GM12878 (cell line): ENCODE results near the gene HABP2. TPM values are rescaled to one million over a fixed set of nuclear protein-coding genes. Genes with fewer than 3 reads are reported as not detected.

ENCODE experiments used
- ATAC-seq: fragments of 200-7000 bp; cut with Tn5 transposase; 3 replicates; pipeline ENCODE4 v1.9.1; 2020; ENCODE audit warnings: mild to moderate bottlenecking, moderate library complexity
- BruUV-seq: library from RNA; stranded (reverse); fragments of 400-500 nt; replicated peaks from 2 replicates; lab custom pipeline; 2021; lab: Mats Ljungman, UMichigan
- CTCF ChIA-PET: fragments of 300-600 bp; sonication (Branson Sonifier 250); formaldehyde crosslinking; extraction: SDS; loops from one replicate; lab custom pipeline; 2021; ENCODE audit warnings: inconsistent platforms; lab: Yijun Ruan, JAX
- POLR2A ChIA-PET: fragments of 350-600 bp; formaldehyde crosslinking; extraction: SDS; loops from one replicate; lab custom pipeline; 2021; ENCODE audit warnings: inconsistent platforms; lab: Charles Lee
- RAD21 ChIA-PET: fragments of 300-600 bp; sonication (Branson Sonifier 250); formaldehyde crosslinking; loops from one replicate; lab custom pipeline; 2023; ENCODE audit warnings: antibody characterized with exemption; ENCODE audit not compliant: unreplicated experiment; lab: Charles Lee
- SMC1A ChIA-PET: fragments of 300-600 bp; sonication (Branson Sonifier 250); formaldehyde crosslinking; loops from one replicate; lab custom pipeline; 2023; ENCODE audit not compliant: unreplicated experiment, uncharacterized antibody; lab: Charles Lee
- DNase-seq: peaks from one replicate; pipeline ENCODE4 v3.0.0-alpha.2; 2011; ENCODE audit warnings: low read depth, low spot score
- FAIRE-seq: peaks from 3 replicates; lab custom pipeline; 2011; peaks lifted over from hg19 to GRCh38; lab: Jason Lieb, UNC
- H2AFZ ChIP-seq: 2 replicates; pipeline ENCODE4 v1.6.0; 2011; ENCODE audit warnings: low read depth, low read length, control low read depth; ENCODE audit not compliant: control insufficient read depth
- H3K27ac ChIP-seq: 2 replicates; pipeline ENCODE4 v1.5.1; 2011; ENCODE audit warnings: control low read depth; ENCODE audit not compliant: control insufficient read depth, insufficient read depth
- H3K27me3 ChIP-seq, 2 experiments: replicated peaks in 1 of 2; 2 replicates each; pipeline versions ENCODE4 v1.6.0 to v1.6.1; 2011; ENCODE audit warnings: low read length in 1 of 2; ENCODE audit not compliant: control insufficient read depth in 2 of 2, insufficient read depth in 2 of 2
- H3K36me3 ChIP-seq, 2 experiments: 2 replicates each; pipeline ENCODE4 v1.5.1; 2011; ENCODE audit warnings: low read length in 1 of 2; ENCODE audit not compliant: control insufficient read depth in 2 of 2, insufficient read depth in 2 of 2
- H3K4me1 ChIP-seq: 2 replicates; pipeline ENCODE4 v1.6.1; 2011; ENCODE audit warnings: mild to moderate bottlenecking, low read length, moderate library complexity, mixed read lengths; ENCODE audit not compliant: control insufficient read depth, insufficient read depth
- H3K4me2 ChIP-seq: 2 replicates; pipeline ENCODE4 v1.6.0; 2011; ENCODE audit warnings: control low read depth; ENCODE audit not compliant: control insufficient read depth, insufficient read depth
- H3K4me3 ChIP-seq: fragments of 200-600 bp; sonication (generic); 2 replicates; pipeline ENCODE4 v1.5.1; 2016
- H3K79me2 ChIP-seq: 2 replicates; pipeline ENCODE4 v1.6.0; 2011; ENCODE audit warnings: low read length; ENCODE audit not compliant: control insufficient read depth, insufficient read depth
- H3K9ac ChIP-seq: 2 replicates; pipeline ENCODE4 v1.8.0; 2011; ENCODE audit warnings: low read length, control low read depth, mixed read lengths; ENCODE audit not compliant: control insufficient read depth, insufficient read depth
- H3K9me3 ChIP-seq: replicated peaks from 3 replicates; pipeline ENCODE4 v1.5.1; 2011; ENCODE audit warnings: mild to moderate bottlenecking, low read length; ENCODE audit not compliant: control insufficient read depth, insufficient read depth
- H4K20me1 ChIP-seq: 2 replicates; pipeline ENCODE4 v1.6.0; 2011; ENCODE audit not compliant: control insufficient read depth, insufficient read depth
- CBFB ChIP-seq: IDR thresholded peaks from 2 replicates; pipeline ENCODE4 v1.6.1; 2016; ENCODE audit warnings: antibody characterized with exemption, low read depth
- GATAD2B ChIP-seq: fragments of 450-650 bp; conservative IDR thresholded peaks from 2 replicates; pipeline ENCODE4 v1.6.1; 2017; ENCODE audit warnings: low read depth, mild to moderate bottlenecking, moderate library complexity
- IKZF1 ChIP-seq: fragments of 450-650 bp; conservative IDR thresholded peaks from 2 replicates; pipeline ENCODE4 v1.6.1; 2017; ENCODE audit warnings: antibody characterized with exemption, mild to moderate bottlenecking
- MTA3 ChIP-seq: IDR thresholded peaks from 2 replicates; pipeline ENCODE4 v1.6.1; 2012; ENCODE audit warnings: low read length, inconsistent platforms, borderline replicate concordance
- SMAD5 ChIP-seq: IDR thresholded peaks from 2 replicates; pipeline ENCODE4 v1.6.1; 2016; ENCODE audit warnings: antibody characterized with exemption, low read depth
- SPI1 ChIP-seq: IDR thresholded peaks from 2 replicates; pipeline ENCODE4 v1.6.1; 2011; ENCODE audit warnings: low read depth, mild to moderate bottlenecking, low read length, moderate library complexity, borderline replicate concordance; ENCODE audit not compliant: insufficient read depth
- WGBS: methylation state at CpG from one replicate; pipeline ENCODE4 v1.1.6; 2016; ENCODE audit warnings: low lambda C conversion rate; ENCODE audit not compliant: insufficient replicate concordance, insufficient coverage; ENCODE audit errors: missing lambda C conversion rate; 5-methylcytosine and 5-hydroxymethylcytosine counted together
- in situ Hi-C: fragments of 300-500 bp; cut with MboI; formaldehyde crosslinking; loops from 9 replicates; pipeline ENCODE4 v1.14.3; 2018; ENCODE audit warnings: mixed read lengths
- intact Hi-C: fragments of 100-400 bp; cut with micrococcal nuclease; formaldehyde crosslinking; loops from one replicate; pipeline ENCODE4 v1.14.2; 2022; ENCODE audit not compliant: unreplicated experiment
- polyA plus RNA-seq, 11 experiments: library from polyadenylated mRNA; depleted of rRNA in 4 of 11; unstranded in 6 of 11; stranded (reverse) in 5 of 11; fragments of >200 nt; fragmentation: Nextera tagmentation in 4 of 11; fragmentation: Illumina TruSeq in 1 of 11; extraction: Ambion mirVana in 4 of 11; extraction: Trizol in 1 of 11; gene quantifications; 1 replicate in 1 of 11; 2 replicates in 10 of 11; pipeline versions ENCODE4 v1.2.1 to v1.2.3, GENCODE V29; 2011 to 2016; ENCODE audit warnings: inconsistent platforms in 2 of 11, missing spikeins in 2 of 11, low read depth in 1 of 11
- total RNA-seq, 4 experiments: library from RNA; depleted of rRNA in 3 of 4; stranded (reverse); fragments of >200 nt in 3 of 4; fragmentation: Illumina TruSeq in 1 of 4; extraction: Trizol in 1 of 4; gene quantifications; 2 replicates each; pipeline versions ENCODE4 v1.2.1 to v1.2.3, GENCODE V29; 2013 to 2021
- TF ChIP-seq, protein P1 (sequence below): fragments of 450-650 bp; IDR thresholded peaks from 2 replicates; pipeline ENCODE4 v1.6.1; 2017; ENCODE audit warnings: mild to moderate bottlenecking, moderate library complexity
- TF ChIP-seq, protein P2 (sequence below): fragments of 450-650 bp; IDR thresholded peaks from 2 replicates; pipeline ENCODE4 v1.6.1; 2018; ENCODE audit warnings: borderline replicate concordance, mild to moderate bottlenecking; ENCODE audit not compliant: partially characterized antibody
- TF ChIP-seq, protein P3 (sequence below): IDR thresholded peaks from 2 replicates; pipeline ENCODE4 v1.6.1; 2012; ENCODE audit warnings: improper control_type of control experiment, low read depth, low read length; ENCODE audit not compliant: insufficient replicate concordance

The HABP2 gene
- total and polyA plus RNA-seq, 10 of the 15 experiments (the other 5 are each of a cell fraction or from before 2014, with no cell fraction given), result 0.13 TPM; not detected in 9

DNA sequence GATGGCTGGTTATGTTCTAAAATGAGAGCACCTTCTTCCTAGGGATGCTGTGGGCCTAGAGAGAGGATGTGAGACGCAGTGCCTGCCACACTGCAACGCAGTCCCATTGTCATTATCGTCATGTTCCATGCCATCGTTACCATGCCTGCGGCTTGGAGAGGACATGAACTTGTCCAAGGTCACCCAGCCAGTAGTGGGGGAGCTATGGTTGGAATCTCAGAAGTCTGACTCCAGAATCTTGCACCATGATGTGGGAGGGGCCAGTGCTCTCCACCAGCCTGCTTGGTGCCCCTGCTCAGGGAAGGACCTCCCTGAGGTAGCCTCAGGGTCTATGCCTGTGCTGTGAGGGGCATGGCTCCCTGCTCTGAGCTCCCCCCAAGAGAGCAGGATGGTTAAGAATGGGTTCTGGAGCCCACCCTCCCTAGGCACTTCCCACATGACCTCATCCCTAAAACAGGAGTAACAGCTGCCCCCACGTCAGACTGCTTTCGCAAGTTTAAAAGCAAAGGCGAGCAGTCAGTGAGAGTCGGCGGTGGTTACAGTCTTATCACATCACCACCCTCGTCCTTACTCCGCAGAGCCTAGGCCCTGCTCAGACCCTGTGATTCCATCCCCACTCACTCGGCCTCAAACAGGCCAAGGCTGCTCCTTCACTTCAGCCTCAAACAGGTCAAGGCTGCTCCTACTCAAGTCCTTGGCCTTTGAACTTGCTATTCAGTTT, 50.4 kb downstream of the HABP2 start (continued):
- TF ChIP-seq, protein P1, sequence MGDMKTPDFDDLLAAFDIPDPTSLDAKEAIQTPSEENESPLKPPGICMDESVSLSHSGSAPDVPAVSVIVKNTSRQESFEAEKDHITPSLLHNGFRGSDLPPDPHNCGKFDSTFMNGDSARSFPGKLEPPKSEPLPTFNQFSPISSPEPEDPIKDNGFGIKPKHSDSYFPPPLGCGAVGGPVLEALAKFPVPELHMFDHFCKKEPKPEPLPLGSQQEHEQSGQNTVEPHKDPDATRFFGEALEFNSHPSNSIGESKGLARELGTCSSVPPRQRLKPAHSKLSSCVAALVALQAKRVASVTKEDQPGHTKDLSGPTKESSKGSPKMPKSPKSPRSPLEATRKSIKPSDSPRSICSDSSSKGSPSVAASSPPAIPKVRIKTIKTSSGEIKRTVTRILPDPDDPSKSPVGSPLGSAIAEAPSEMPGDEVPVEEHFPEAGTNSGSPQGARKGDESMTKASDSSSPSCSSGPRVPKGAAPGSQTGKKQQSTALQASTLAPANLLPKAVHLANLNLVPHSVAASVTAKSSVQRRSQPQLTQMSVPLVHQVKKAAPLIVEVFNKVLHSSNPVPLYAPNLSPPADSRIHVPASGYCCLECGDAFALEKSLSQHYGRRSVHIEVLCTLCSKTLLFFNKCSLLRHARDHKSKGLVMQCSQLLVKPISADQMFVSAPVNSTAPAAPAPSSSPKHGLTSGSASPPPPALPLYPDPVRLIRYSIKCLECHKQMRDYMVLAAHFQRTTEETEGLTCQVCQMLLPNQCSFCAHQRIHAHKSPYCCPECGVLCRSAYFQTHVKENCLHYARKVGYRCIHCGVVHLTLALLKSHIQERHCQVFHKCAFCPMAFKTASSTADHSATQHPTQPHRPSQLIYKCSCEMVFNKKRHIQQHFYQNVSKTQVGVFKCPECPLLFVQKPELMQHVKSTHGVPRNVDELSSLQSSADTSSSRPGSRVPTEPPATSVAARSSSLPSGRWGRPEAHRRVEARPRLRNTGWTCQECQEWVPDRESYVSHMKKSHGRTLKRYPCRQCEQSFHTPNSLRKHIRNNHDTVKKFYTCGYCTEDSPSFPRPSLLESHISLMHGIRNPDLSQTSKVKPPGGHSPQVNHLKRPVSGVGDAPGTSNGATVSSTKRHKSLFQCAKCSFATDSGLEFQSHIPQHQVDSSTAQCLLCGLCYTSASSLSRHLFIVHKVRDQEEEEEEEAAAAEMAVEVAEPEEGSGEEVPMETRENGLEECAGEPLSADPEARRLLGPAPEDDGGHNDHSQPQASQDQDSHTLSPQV, result no peak
- TF ChIP-seq, all 136 proteins: peak for 0

DNA sequence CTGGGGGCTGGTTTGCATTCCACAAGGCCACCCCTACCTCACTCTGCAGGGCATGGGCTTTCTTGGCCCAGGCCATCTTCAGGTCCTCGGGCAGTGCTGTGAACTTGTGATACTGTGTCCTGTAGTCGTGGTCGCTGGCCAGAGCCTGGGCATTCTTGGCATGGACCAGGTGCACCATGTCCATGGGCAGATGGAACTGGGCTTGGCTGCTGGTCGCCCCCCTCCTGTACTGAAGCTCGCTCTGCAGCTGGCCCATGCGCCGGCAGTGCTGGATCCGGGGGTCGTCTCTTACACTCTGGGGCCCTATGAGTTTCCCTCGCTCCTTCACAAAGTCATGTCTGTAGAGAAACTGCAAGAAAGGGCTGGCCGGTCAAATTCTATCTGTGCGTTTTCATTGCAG, 51.7 kb downstream of the HABP2 start:
- no peak for ATAC-seq
- CTCF ChIA-PET, result no interaction called here
- intact Hi-C loops, result no loop called here

More for the DNA sequence above, 51.7 kb downstream of the HABP2 start:
- no peaks in the 10 kb centered on the region for H3K79me2 ChIP-seq
- H3K27me3 ChIP-seq, result no peaks in the 10 kb centered on the region; a peak in 1 of 4 replicates
- TF ChIP-seq SPI1 (no peak), MTA3 (no peak), GATAD2B (no peak), CBFB (no peak), SMAD5 (no peak), IKZF1 (no peak)
- TF ChIP-seq, protein P2, sequence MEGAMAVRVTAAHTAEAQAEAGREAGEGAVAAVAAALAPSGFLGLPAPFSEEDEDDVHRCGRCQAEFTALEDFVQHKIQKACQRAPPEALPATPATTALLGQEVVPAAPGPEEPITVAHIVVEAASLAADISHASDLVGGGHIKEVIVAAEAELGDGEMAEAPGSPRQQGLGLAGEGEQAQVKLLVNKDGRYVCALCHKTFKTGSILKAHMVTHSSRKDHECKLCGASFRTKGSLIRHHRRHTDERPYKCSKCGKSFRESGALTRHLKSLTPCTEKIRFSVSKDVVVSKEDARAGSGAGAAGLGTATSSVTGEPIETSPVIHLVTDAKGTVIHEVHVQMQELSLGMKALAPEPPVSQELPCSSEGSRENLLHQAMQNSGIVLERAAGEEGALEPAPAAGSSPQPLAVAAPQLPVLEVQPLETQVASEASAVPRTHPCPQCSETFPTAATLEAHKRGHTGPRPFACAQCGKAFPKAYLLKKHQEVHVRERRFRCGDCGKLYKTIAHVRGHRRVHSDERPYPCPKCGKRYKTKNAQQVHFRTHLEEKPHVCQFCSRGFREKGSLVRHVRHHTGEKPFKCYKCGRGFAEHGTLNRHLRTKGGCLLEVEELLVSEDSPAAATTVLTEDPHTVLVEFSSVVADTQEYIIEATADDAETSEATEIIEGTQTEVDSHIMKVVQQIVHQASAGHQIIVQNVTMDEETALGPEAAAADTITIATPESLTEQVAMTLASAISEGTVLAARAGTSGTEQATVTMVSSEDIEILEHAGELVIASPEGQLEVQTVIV, result no peak
- TF ChIP-seq, protein P3, sequence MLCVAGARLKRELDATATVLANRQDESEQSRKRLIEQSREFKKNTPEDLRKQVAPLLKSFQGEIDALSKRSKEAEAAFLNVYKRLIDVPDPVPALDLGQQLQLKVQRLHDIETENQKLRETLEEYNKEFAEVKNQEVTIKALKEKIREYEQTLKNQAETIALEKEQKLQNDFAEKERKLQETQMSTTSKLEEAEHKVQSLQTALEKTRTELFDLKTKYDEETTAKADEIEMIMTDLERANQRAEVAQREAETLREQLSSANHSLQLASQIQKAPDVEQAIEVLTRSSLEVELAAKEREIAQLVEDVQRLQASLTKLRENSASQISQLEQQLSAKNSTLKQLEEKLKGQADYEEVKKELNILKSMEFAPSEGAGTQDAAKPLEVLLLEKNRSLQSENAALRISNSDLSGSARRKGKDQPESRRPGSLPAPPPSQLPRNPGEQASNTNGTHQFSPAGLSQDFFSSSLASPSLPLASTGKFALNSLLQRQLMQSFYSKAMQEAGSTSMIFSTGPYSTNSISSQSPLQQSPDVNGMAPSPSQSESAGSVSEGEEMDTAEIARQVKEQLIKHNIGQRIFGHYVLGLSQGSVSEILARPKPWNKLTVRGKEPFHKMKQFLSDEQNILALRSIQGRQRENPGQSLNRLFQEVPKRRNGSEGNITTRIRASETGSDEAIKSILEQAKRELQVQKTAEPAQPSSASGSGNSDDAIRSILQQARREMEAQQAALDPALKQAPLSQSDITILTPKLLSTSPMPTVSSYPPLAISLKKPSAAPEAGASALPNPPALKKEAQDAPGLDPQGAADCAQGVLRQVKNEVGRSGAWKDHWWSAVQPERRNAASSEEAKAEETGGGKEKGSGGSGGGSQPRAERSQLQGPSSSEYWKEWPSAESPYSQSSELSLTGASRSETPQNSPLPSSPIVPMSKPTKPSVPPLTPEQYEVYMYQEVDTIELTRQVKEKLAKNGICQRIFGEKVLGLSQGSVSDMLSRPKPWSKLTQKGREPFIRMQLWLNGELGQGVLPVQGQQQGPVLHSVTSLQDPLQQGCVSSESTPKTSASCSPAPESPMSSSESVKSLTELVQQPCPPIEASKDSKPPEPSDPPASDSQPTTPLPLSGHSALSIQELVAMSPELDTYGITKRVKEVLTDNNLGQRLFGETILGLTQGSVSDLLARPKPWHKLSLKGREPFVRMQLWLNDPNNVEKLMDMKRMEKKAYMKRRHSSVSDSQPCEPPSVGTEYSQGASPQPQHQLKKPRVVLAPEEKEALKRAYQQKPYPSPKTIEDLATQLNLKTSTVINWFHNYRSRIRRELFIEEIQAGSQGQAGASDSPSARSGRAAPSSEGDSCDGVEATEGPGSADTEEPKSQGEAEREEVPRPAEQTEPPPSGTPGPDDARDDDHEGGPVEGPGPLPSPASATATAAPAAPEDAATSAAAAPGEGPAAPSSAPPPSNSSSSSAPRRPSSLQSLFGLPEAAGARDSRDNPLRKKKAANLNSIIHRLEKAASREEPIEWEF, result no peak
- H4K20me1 ChIP-seq, result no peaks in the 10 kb centered on the region
- ChIA-PET POLR2A (no interaction called here), RAD21 (no interaction called here), SMC1A (no interaction called here)
- 56% methylated on average over 12 of the region's 12 CpGs for WGBS
- no peak overlapping the region for H3K4me3 ChIP-seq
- no peak overlapping the region for H3K9ac ChIP-seq
- H3K4me1 ChIP-seq, result no peaks in the 10 kb centered on the region
- H3K27ac ChIP-seq, result no peak overlapping the region
- FAIRE-seq (no peak), DNase-seq (no peak)
- BruUV-seq, result no TSS peak
- in situ Hi-C loops, result no loop called here
- H3K4me2 ChIP-seq, result no peak overlapping the region
- H3K9me3 ChIP-seq, result no peaks in the 10 kb centered on the region; the same call in 1 of the 3 replicates
- no peak overlapping the region for H2AFZ ChIP-seq
- no peaks in the 10 kb centered on the region for H3K36me3 ChIP-seq
